GM10266 (cell line): Measurements from ENCODE around the gene TMEM79.

Source experiments
- DNase-seq: peaks from one replicate; pipeline ENCODE4 v3.0.0; 2012; ENCODE audit errors: extremely low spot score
- TF ChIP-seq, protein P1 (sequence below): IDR thresholded peaks from 2 replicates; pipeline ENCODE4 v1.5.1; 2012; ENCODE audit warnings: mild to moderate bottlenecking, low read depth; ENCODE audit not compliant: control insufficient read depth, insufficient read depth; ENCODE audit errors: missing control alignments

TMEM79 gene

DNA sequence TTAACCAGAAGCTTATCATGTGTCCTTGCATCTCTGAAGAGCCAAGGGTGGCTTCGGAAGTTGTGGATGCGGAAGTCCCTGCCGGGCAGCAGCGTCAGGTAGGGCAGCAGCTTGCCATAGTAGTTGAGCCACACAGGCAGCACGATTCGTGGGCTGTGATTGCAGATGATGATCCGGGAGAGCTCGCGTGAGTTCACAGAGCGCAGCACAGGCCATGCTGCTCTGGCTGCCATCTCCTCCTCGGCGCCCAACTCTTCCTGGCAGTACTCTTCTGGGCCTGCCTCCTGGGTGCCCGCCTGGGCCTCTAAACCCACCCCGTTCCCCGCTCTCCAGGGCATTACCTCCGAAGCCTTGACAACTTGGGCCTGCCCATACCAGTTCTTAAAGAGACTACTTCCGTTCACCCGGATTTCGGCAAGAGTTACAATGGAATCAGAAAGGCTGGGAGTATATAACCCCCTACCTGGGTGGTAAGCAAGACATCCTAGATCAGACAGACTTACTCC lies 14.8 kb downstream of the TMEM79 start, which contains the start of gene VHLL:
Gene VHLL, minus strand, starts transcription at position 456 of the 506 bp plus-strand sequence. Its CDS starts 118 bp downstream, at position 338.
- TF ChIP-seq, protein P1, sequence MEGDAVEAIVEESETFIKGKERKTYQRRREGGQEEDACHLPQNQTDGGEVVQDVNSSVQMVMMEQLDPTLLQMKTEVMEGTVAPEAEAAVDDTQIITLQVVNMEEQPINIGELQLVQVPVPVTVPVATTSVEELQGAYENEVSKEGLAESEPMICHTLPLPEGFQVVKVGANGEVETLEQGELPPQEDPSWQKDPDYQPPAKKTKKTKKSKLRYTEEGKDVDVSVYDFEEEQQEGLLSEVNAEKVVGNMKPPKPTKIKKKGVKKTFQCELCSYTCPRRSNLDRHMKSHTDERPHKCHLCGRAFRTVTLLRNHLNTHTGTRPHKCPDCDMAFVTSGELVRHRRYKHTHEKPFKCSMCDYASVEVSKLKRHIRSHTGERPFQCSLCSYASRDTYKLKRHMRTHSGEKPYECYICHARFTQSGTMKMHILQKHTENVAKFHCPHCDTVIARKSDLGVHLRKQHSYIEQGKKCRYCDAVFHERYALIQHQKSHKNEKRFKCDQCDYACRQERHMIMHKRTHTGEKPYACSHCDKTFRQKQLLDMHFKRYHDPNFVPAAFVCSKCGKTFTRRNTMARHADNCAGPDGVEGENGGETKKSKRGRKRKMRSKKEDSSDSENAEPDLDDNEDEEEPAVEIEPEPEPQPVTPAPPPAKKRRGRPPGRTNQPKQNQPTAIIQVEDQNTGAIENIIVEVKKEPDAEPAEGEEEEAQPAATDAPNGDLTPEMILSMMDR, result no peak

DNA sequence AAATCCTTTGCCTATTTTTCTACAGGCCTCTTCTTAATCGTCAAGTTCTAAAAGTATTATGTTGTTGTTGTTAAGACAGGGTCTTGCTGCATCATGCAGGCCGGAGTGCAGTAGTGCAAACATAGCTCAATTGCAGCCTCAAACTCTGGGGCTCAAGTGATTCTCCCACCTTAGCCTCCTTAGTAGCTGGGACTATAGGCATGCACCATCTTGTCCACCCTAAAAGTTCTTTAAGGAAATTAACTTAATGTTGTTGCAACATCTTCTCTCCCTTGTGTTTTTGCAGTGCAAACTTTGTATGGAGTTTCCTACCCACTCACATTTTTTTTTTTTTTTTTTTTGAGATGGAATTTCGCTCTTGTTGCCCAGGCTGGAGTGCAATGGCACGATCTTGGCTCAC lies 19.1 kb downstream of the TMEM79 start:
- DNase-seq, result no peak

More for the DNA sequence above, 14.8 kb downstream of the TMEM79 start, which contains the start of gene VHLL:
- no peak for DNase-seq

DNA sequence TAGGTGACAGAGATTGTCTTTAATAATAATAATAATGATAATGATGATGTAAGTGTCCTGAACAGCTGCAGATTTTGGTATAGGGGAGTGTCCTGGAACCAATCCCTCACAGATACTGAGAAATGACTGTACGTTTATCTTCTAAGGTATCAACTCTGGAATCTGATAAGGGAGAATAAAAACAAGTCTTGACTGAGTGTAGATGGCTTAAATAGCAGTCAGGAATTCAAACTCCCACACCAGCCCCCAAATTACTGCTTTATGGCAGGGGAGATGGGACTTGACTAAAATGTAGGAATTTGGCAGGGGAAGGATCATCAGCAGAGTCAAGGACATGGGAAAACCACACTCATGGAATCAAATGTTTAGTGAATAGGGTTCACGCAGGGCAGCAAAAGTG lies 21.1 kb downstream of the TMEM79 start:
- TF ChIP-seq, protein P1, result no peak
- no peak for DNase-seq

More for the DNA sequence above, 19.1 kb downstream of the TMEM79 start:
- TF ChIP-seq, protein P1, result no peak

DNA sequence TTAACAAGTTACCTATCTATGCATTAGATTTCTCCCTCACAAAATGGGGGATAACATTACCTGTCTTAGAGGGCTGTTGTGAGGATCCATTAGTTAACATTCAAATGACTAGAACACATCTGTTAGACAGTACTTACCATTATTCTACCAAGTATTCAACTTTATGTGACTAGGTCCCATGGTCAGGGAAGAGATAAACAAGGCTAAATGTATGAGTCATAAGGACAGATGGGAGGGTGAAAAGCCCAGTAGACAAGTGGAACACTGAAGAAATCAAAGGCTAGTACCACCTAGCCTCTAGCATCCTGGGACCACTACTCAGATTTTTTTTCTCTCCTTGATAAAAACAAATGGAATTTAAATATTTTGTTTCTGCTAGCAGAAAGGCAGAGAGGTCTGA lies 24.0 kb downstream of the TMEM79 start:
- DNase-seq, result no peak
- TF ChIP-seq, protein P1, result no peak

DNA sequence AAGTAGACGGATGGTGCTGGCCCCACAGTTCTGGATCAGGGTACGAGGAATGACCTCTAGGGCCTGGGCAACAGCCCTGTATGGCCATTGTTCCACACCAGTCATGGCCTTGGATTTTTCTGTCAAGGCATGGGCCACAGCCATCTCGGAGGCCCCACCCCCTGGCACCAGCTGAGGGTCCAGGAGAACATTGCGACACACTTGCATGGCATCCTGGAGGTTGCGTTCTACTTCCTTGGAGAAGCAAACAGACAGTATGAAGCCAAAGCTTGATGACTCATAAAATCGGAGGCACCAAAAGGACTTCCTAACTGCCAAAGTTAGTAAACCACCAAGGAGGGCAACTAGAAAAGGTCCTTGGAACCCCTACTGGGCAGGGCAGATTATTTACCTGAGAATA lies 26.8 kb downstream of the TMEM79 start:
- TF ChIP-seq, protein P1, result no peak
- no peak for DNase-seq

DNA sequence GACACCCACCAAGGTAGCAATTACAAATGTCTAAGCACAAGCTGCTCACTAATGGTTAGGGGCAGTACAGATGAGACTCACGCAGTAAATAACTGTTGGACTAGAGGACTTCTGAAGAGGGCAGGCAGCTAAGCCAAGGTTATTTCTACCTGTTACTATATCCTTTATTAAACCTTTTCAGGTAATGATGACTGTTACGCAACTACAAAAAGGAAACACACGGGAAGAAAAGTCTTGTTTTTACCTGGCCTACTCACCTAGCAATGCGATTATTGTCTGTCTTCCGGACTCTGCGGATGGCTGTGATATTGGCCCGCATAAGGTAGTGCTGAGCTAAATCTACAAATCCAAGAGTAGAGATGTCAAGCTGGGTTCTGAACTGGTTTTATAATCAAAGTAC lies 32.8 kb downstream of the TMEM79 start:
- DNase-seq, result no peak
- TF ChIP-seq, protein P1, result no peak

DNA sequence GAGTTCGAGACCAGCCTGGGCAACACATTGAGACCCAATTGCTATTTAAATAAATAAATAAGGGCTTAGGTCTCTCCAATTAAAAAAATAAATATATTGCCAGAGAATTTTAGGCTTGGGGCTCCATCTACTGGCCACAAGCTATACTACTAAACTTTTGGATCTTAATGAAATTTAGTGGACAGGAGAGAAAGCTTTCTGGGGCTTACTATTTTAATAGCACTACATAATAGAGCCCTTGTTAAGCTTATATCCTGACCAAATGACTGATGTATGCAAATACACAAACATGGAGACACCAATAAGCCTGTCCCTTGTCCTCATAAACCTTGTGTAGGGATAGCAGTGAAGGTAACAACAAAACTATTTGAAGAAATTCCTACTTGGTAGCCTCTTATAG lies 35.5 kb downstream of the TMEM79 start:
- DNase-seq, result no peak
- TF ChIP-seq, protein P1, result peak; percentile 36
